IMR-90 (cell line): ENCODE measurements around the gene CCDC13. TPM values are rescaled to one million over a fixed set of nuclear protein-coding genes. Genes with fewer than 3 reads are reported as not detected.
A peak's percentile ranks its signal among the peaks of the same experiment; 100 is the strongest.

Experiments used
- ATAC-seq: fragments of 200-7000 bp; cut with Tn5 transposase; 2 replicates; pipeline ENCODE4 v1.9.1; 2020; ENCODE audit warnings: low read depth, mild to moderate bottlenecking, moderate library complexity
- BruUV-seq: library from RNA; stranded (reverse); fragments of 400-500 nt; replicated peaks from 2 replicates; lab custom pipeline; 2021; lab: Mats Ljungman, UMichigan
- CTCF ChIA-PET: fragments of 300-600 bp; formaldehyde crosslinking; extraction: SDS; loops from one replicate; lab custom pipeline; 2021; ENCODE audit warnings: antibody characterized with exemption; lab: Yijun Ruan, JAX
- POLR2A ChIA-PET: fragments of 300-600 bp; sonication (Branson Sonifier 250); formaldehyde crosslinking; loops from one replicate; lab custom pipeline; 2022; ENCODE audit warnings: antibody characterized with exemption; ENCODE audit not compliant: unreplicated experiment; lab: Charles Lee
- DNase-seq: peaks from one replicate; pipeline ENCODE4 v3.0.0; 2013
- H2AFZ ChIP-seq: replicated peaks from 2 replicates; pipeline ENCODE3; 2013; ENCODE audit warnings: low read length, mild to moderate bottlenecking; ENCODE audit not compliant: poor library complexity
- H2AK5ac ChIP-seq: 2 replicates; pipeline ENCODE4 v1.6.1; 2013; ENCODE audit warnings: low read depth, low read length, inconsistent platforms
- H2AK9ac ChIP-seq: replicated peaks from 2 replicates; pipeline ENCODE3; 2013; ENCODE audit warnings: mild to moderate bottlenecking, low read depth, low read length, moderate library complexity; ENCODE audit not compliant: poor library complexity
- H2BK120ac ChIP-seq: 2 replicates; pipeline ENCODE4 v1.6.1; 2013; ENCODE audit warnings: low read depth, low read length, inconsistent platforms
- H2BK15ac ChIP-seq: 3 replicates; pipeline ENCODE4 v1.6.1; 2013; ENCODE audit warnings: low read depth, low read length, inconsistent platforms
- H2BK20ac ChIP-seq: 2 replicates; pipeline ENCODE4 v1.6.1; 2013; ENCODE audit warnings: low read depth, mild to moderate bottlenecking, inconsistent platforms, low read length, moderate library complexity
- H2BK5ac ChIP-seq: 2 replicates; pipeline ENCODE4 v1.6.1; 2013; ENCODE audit warnings: mild to moderate bottlenecking, low read depth, low read length, inconsistent platforms; ENCODE audit not compliant: poor library complexity, severe bottlenecking
- H3K14ac ChIP-seq: replicated peaks from 2 replicates; pipeline ENCODE4 v1.6.1; 2013; ENCODE audit warnings: low read depth, low read length, inconsistent platforms
- H3K18ac ChIP-seq: 2 replicates; pipeline ENCODE4 v1.6.1; 2013; ENCODE audit warnings: low read depth, low read length, control low read depth
- H3K23ac ChIP-seq: 2 replicates; pipeline ENCODE4 v1.6.1; 2013; ENCODE audit warnings: low read depth, low read length, inconsistent platforms
- H3K27ac ChIP-seq: 2 replicates; pipeline ENCODE4 v1.5.1; 2013; ENCODE audit warnings: mild to moderate bottlenecking, control low read depth, low read length; ENCODE audit not compliant: insufficient read depth
- H3K27me3 ChIP-seq: 2 replicates; pipeline ENCODE4 v1.6.1; 2013; ENCODE audit warnings: low read length; ENCODE audit not compliant: control insufficient read depth, insufficient read depth
- H3K36me3 ChIP-seq: 2 replicates; pipeline ENCODE4 v1.6.1; 2013; ENCODE audit warnings: low read length, mixed read lengths; ENCODE audit not compliant: control insufficient read depth, insufficient read depth
- H3K4ac ChIP-seq: 2 replicates; pipeline ENCODE4 v1.6.1; 2013; ENCODE audit warnings: low read depth, low read length, inconsistent platforms
- H3K4me1 ChIP-seq: 2 replicates; pipeline ENCODE4 v1.6.1; 2013; ENCODE audit warnings: low read length, mixed read lengths; ENCODE audit not compliant: control insufficient read depth, insufficient read depth
- H3K4me2 ChIP-seq: 2 replicates; pipeline ENCODE4 v1.6.1; 2013; ENCODE audit warnings: low read depth, mild to moderate bottlenecking, control low read depth, low read length, moderate library complexity
- H3K4me3 ChIP-seq: 2 replicates; pipeline ENCODE4 v1.5.1; 2013; ENCODE audit warnings: low read depth, mild to moderate bottlenecking, control low read depth, low read length, moderate library complexity; ENCODE audit not compliant: insufficient read depth
- H3K56ac ChIP-seq: 2 replicates; pipeline ENCODE4 v1.6.1; 2013; ENCODE audit warnings: low read length, inconsistent platforms; ENCODE audit not compliant: insufficient read depth; ENCODE audit errors: extremely low read depth
- H3K79me1 ChIP-seq, 2 experiments: 2 replicates each; pipeline ENCODE4 v1.6.1; 2013; ENCODE audit warnings: low read length in 2 of 2, inconsistent platforms in 1 of 2, low read depth in 1 of 2
- H3K9ac ChIP-seq: 2 replicates; pipeline ENCODE4 v1.6.1; 2013; ENCODE audit warnings: low read depth, low read length, control low read depth
- H3K9me1 ChIP-seq: 2 replicates; pipeline ENCODE4 v1.6.1; 2013; ENCODE audit warnings: low read length, inconsistent platforms; ENCODE audit not compliant: insufficient read depth
- H3K9me3 ChIP-seq: 2 replicates; pipeline ENCODE4 v1.6.1; 2013; ENCODE audit warnings: low read length; ENCODE audit not compliant: control insufficient read depth, insufficient read depth
- H4K20me1 ChIP-seq: 2 replicates; pipeline ENCODE4 v1.6.1; 2013; ENCODE audit warnings: low read length, inconsistent platforms; ENCODE audit not compliant: insufficient read depth
- H4K5ac ChIP-seq: 2 replicates; pipeline ENCODE4 v1.6.1; 2013; ENCODE audit warnings: mild to moderate bottlenecking, low read depth, low read length, control low read depth
- H4K8ac ChIP-seq, 2 experiments: 2 replicates each; pipeline ENCODE4 v1.6.1; 2013; ENCODE audit warnings: low read depth in 2 of 2, low read length in 2 of 2, control low read depth in 1 of 2, inconsistent platforms in 1 of 2
- H4K91ac ChIP-seq: 2 replicates; pipeline ENCODE4 v1.6.1; 2013; ENCODE audit warnings: low read depth, low read length, inconsistent platforms; ENCODE audit not compliant: insufficient read depth
- FOS ChIP-seq: fragments of 150-350 bp; IDR thresholded peaks from 2 replicates; pipeline ENCODE4 v1.6.1; 2016; ENCODE audit warnings: low read depth, low read length
- MAFK ChIP-seq: IDR thresholded peaks from 2 replicates; pipeline ENCODE4 v1.6.1; 2012; ENCODE audit warnings: low read depth, low read length, improper control_type of control experiment
- MXI1 ChIP-seq: IDR thresholded peaks from 2 replicates; pipeline ENCODE4 v1.6.1; 2012; ENCODE audit warnings: low read depth, mild to moderate bottlenecking, low read length, moderate library complexity, borderline replicate concordance
- RAD21 ChIP-seq: IDR thresholded peaks from 2 replicates; pipeline ENCODE4 v1.6.1; 2012; ENCODE audit warnings: low read length, improper control_type of control experiment
- RCOR1 ChIP-seq: IDR thresholded peaks from 2 replicates; pipeline ENCODE4 v1.6.1; 2012; ENCODE audit warnings: mild to moderate bottlenecking, low read length, improper control_type of control experiment; ENCODE audit not compliant: insufficient replicate concordance
- SMC3 ChIP-seq: fragments of 150-350 bp; IDR thresholded peaks from 2 replicates; pipeline ENCODE4 v1.6.1; 2016; ENCODE audit warnings: low read depth, mild to moderate bottlenecking, antibody characterized with exemption, low read length, moderate library complexity
- WGBS, 2 experiments: methylation state at CpG; one replicate each; pipeline versions ENCODE4 v1.1.5 to v1.1.7; 2013; ENCODE audit warnings: missing lambda C conversion rate in 2 of 2; ENCODE audit not compliant: insufficient read length in 1 of 2; ENCODE audit errors: extremely low coverage in 2 of 2; 5-methylcytosine and 5-hydroxymethylcytosine counted together
- dilution Hi-C: fragments of 300-500 bp; cut with HindIII; formaldehyde crosslinking; loops from one replicate; pipeline ENCODE4 v1.14.3; 2018; ENCODE audit warnings: low sequenced_read_pairs; ENCODE audit not compliant: unreplicated experiment
- in situ Hi-C: fragments of 300-500 bp; cut with MboI; formaldehyde crosslinking; loops from 3 replicates; pipeline ENCODE4 v1.14.3; 2019; ENCODE audit warnings: low sequenced_read_pairs, inconsistent platforms, mixed read lengths
- intact Hi-C: fragments of 100-400 bp; cut with micrococcal nuclease; formaldehyde crosslinking; loops from 2 replicates; pipeline ENCODE4 v1.10.0; 2022
- polyA plus RNA-seq, 3 experiments: library from polyadenylated mRNA; depleted of rRNA; stranded (reverse); fragments of >200 nt; gene quantifications; 2 replicates each; pipeline ENCODE4 v1.2.3, GENCODE V29; 2012; ENCODE audit warnings: low replicate concordance in 1 of 3
- total RNA-seq: library from RNA; depleted of rRNA; stranded (reverse); fragments of >200 nt; gene quantifications from 2 replicates; pipeline ENCODE4 v1.2.3, GENCODE V29; 2012
- TF ChIP-seq, protein P1 (sequence below): conservative IDR thresholded peaks from 2 replicates; pipeline ENCODE4 v1.5.1; 2012; ENCODE audit warnings: mild to moderate bottlenecking, low read depth, low read length, improper control_type of control experiment

The CCDC13 gene
- total and polyA plus RNA-seq, 2 of the 4 experiments (the other 2 are of a cell fraction) = 0.18 to 0.19 TPM

DNA sequence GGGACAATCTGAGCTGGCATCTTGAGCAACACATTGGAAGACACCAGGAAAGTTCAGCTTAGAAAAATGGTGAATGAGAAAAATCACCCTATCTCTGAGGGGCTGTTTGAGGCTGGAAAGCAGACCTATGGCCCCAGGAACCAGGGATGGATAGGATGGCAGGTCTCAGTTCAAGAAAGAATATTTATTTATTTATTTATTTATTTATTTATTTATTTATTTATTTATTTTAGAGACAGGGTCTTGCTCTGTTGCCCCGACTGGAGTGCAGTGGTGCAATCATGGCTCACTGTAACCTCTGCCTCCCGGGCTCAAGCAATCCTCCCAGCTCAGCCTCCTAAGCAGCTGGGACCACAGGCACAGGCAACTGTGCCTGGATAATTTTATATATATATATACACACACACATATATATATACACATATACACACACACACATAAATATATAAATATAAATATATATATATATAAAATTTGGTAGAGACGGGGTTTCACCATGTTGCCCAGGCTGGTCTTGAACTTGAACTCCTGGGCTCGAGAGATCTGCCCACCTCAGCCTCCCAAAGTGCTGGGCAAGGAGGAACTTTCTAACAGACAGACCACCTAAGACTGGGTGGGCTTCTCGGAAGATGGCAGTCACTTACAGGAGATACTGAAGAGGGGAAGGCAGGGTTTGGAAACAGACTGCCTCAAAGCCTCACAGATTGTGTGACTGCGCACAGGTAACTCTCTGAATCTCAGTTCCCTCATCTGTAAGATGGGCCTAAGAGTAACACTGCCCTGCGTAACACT lies 29.7 kb downstream of the CCDC13 start:
- no TSS peak for BruUV-seq
- no peak overlapping the region for H3K56ac ChIP-seq
- WGBS, 2 experiments = no CpG with 5 or more reads among the region's 7 CpGs
- POLR2A ChIA-PET = no interaction called here
- peaks cover 12% of the 10 kb centered on the region for H3K4me1 ChIP-seq
- no peak overlapping the region for H4K8ac ChIP-seq
- H2BK5ac ChIP-seq = no peak overlapping the region
- dilution Hi-C loops = no loop called here
- no peak for ATAC-seq
- H2BK20ac ChIP-seq = no peak overlapping the region
- no peak overlapping the region for H3K4me2 ChIP-seq
- CTCF ChIA-PET = interaction anchor here (0.6 to 1.3 kb wide), 4 partner anchors 14 to 89 kb away, joined by 3 to 4 read pairs (median 4); no protein-coding TSS in a partner anchor
- H2AFZ ChIP-seq = no peak overlapping the region
- H4K20me1 ChIP-seq = peaks cover 9% of the 10 kb centered on the region
- H3K79me1 ChIP-seq = no peaks in the 10 kb centered on the region
- no peak overlapping the region for H3K18ac ChIP-seq
- intact Hi-C loops = loop anchor here (5.0 kb wide), 1 partner anchor 161 kb away; the partner anchor contains the start of gene SEC22C
- in situ Hi-C loops = no loop called here
- H3K4ac ChIP-seq = no peak overlapping the region
- no peak overlapping the region for H2AK9ac ChIP-seq
- no peak overlapping the region for H3K27ac ChIP-seq
- H3K9me3 ChIP-seq = no peaks in the 10 kb centered on the region
- H3K36me3 ChIP-seq = no peaks in the 10 kb centered on the region
- peaks cover 14% of the 10 kb centered on the region; the same call in 1 of the 2 replicates for H3K27me3 ChIP-seq
- no peak overlapping the region for H3K4me3 ChIP-seq
- peaks cover 14% of the 10 kb centered on the region for H3K9me1 ChIP-seq
- no peak overlapping the region for H2BK120ac ChIP-seq
- H3K14ac ChIP-seq = no peak overlapping the region
- H3K9ac ChIP-seq = no peak overlapping the region
- no peak for DNase-seq
- H2BK15ac ChIP-seq = no peak overlapping the region
- 0 out of 2 replicates have a peak overlapping the region, but pooled peaks have one; percentile 6 for H2AK5ac ChIP-seq
- H3K23ac ChIP-seq = no peak overlapping the region
- no peak overlapping the region for H4K5ac ChIP-seq
- TF ChIP-seq MXI1 (no peak), FOS (no peak), SMC3 (no peak), MAFK (no peak), RAD21 (no peak), RCOR1 (no peak)
- TF ChIP-seq, protein P1, sequence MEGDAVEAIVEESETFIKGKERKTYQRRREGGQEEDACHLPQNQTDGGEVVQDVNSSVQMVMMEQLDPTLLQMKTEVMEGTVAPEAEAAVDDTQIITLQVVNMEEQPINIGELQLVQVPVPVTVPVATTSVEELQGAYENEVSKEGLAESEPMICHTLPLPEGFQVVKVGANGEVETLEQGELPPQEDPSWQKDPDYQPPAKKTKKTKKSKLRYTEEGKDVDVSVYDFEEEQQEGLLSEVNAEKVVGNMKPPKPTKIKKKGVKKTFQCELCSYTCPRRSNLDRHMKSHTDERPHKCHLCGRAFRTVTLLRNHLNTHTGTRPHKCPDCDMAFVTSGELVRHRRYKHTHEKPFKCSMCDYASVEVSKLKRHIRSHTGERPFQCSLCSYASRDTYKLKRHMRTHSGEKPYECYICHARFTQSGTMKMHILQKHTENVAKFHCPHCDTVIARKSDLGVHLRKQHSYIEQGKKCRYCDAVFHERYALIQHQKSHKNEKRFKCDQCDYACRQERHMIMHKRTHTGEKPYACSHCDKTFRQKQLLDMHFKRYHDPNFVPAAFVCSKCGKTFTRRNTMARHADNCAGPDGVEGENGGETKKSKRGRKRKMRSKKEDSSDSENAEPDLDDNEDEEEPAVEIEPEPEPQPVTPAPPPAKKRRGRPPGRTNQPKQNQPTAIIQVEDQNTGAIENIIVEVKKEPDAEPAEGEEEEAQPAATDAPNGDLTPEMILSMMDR = no peak
- H4K91ac ChIP-seq = no peak overlapping the region
